Measurements from ENCODE around the gene SIRT7. TPM values are rescaled to one million over a fixed set of nuclear protein-coding genes. Genes with fewer than 3 reads are reported as not detected.
A peak's percentile ranks its signal among the peaks of the same experiment; 100 is the strongest.

Gene SIRT7
- polyA plus RNA-seq, 4 donors: 25.9 to 129 (median 60.4) TPM

- DNase-seq: no peak
- Histone ChIP-seq H3K36me3 (ENCODE audit: control insufficient read depth in 3 of 3, insufficient read depth in 2 of 3, low read depth in 1 of 3, low read length in 3 of 3) (peaks cover 0 to 69% (median 8%) of the 10 kb centered on the region in 3 donors), H3K27ac (ENCODE audit: low read depth in 1 of 3, low read length in 2 of 3) (no peak overlapping the region), H3K9me3 (ENCODE audit: control insufficient read depth in 2 of 2, insufficient read depth in 1 of 2, low read depth in 1 of 2, low read length in 1 of 2) (no peaks in the 10 kb centered on the region), H3K27me3 (ENCODE audit: control insufficient read depth in 3 of 3, insufficient read depth in 3 of 3, low read length in 3 of 3) (no peaks in the 10 kb centered on the region), H3K4me1 (ENCODE audit: control insufficient read depth in 3 of 3, insufficient read depth in 2 of 3, low read depth in 1 of 3, low read length in 2 of 3) (peaks cover under 1 to 2% (median 1%) of the 10 kb centered on the region in 3 donors), H3K4me3 (ENCODE audit: low read depth in 1 of 3, low read length in 3 of 3) (no peak overlapping the region)
- 92 to 95% (median 94%) methylated on average over 10 to 11 of the region's 11 CpGs for WGBS, 3 donors
- no peak for FAIRE-seq
Measured at GRCh38 chr17:81895400-81895799, 22.6 kb downstream of the SIRT7 start.

- peak overlapping the region; percentile 66 to 98 (median 97) for H3K4me3 ChIP-seq (ENCODE audit: low read depth in 1 of 3, low read length in 3 of 3)
- H3K36me3 ChIP-seq (ENCODE audit: control insufficient read depth in 3 of 3, insufficient read depth in 2 of 3, low read depth in 1 of 3, low read length in 3 of 3): peaks cover 12 to 69% (median 20%) of the 10 kb centered on the region in 3 donors
- H3K27ac ChIP-seq (ENCODE audit: low read depth in 1 of 3, low read length in 2 of 3): peak overlapping the region in 2 of 3 donors; percentile 61 to 99
- no peaks in the 10 kb centered on the region for H3K27me3 ChIP-seq (ENCODE audit: control insufficient read depth in 3 of 3, insufficient read depth in 3 of 3, low read length in 3 of 3)
- FAIRE-seq: no peak
- no peaks in the 10 kb centered on the region for H3K9me3 ChIP-seq (ENCODE audit: control insufficient read depth in 2 of 2, insufficient read depth in 1 of 2, low read depth in 1 of 2, low read length in 1 of 2)
- 1% methylated on average over 21 to 40 of the region's 40 CpGs for WGBS, 3 donors
- peaks cover 3 to 12% (median 4%) of the 10 kb centered on the region in 3 donors for H3K4me1 ChIP-seq (ENCODE audit: control insufficient read depth in 3 of 3, insufficient read depth in 2 of 3, low read depth in 1 of 3, low read length in 2 of 3)
- DNase-seq: no peak
Measured at GRCh38 chr17:81891303-81891552, 26.7 kb downstream of the SIRT7 start.

GRCh38 chr17:81890447-81891302 is 27.3 kb downstream of the SIRT7 start:
- peak in 1 of 2 donors; percentile 54 for DNase-seq
- 4 to 7% (median 5%) methylated on average over 54 to 69 of the region's 69 CpGs for WGBS, 3 donors

GRCh38 chr17:81889602-81890001 is 28.4 kb downstream of the SIRT7 start:
- Histone ChIP-seq H3K9me3 (ENCODE audit: control insufficient read depth in 2 of 2, insufficient read depth in 1 of 2, low read depth in 1 of 2, low read length in 1 of 2) (no peaks in the 10 kb centered on the region), H3K27ac (ENCODE audit: low read depth in 1 of 3, low read length in 2 of 3) (no peak overlapping the region), H3K36me3 (ENCODE audit: control insufficient read depth in 3 of 3, insufficient read depth in 2 of 3, low read depth in 1 of 3, low read length in 3 of 3) (peaks cover 15 to 71% (median 18%) of the 10 kb centered on the region in 3 donors), H3K4me1 (ENCODE audit: control insufficient read depth in 3 of 3, insufficient read depth in 2 of 3, low read depth in 1 of 3, low read length in 2 of 3) (peaks cover 3 to 12% (median 4%) of the 10 kb centered on the region in 3 donors), H3K4me3 (ENCODE audit: low read depth in 1 of 3, low read length in 3 of 3) (no peak overlapping the region), H3K27me3 (ENCODE audit: control insufficient read depth in 3 of 3, insufficient read depth in 3 of 3, low read length in 3 of 3) (no peaks in the 10 kb centered on the region)
- DNase-seq (no peak), FAIRE-seq (no peak)
- WGBS, 3 donors: 89 to 96% (median 93%) methylated on average over 9 of the region's 9 CpGs

More at GRCh38 chr17:81890447-81891302, 27.3 kb downstream of the SIRT7 start:
- peak overlapping the region; percentile 61 to 99 (median 62) for H3K27ac ChIP-seq (ENCODE audit: low read depth in 1 of 3, low read length in 2 of 3)
- peak overlapping the region; percentile 66 to 98 (median 97) for H3K4me3 ChIP-seq (ENCODE audit: low read depth in 1 of 3, low read length in 3 of 3)
- no peaks in the 10 kb centered on the region for H3K27me3 ChIP-seq (ENCODE audit: control insufficient read depth in 3 of 3, insufficient read depth in 3 of 3, low read length in 3 of 3)
- H3K9me3 ChIP-seq (ENCODE audit: control insufficient read depth in 2 of 2, insufficient read depth in 1 of 2, low read depth in 1 of 2, low read length in 1 of 2): no peaks in the 10 kb centered on the region
- H3K36me3 ChIP-seq (ENCODE audit: control insufficient read depth in 3 of 3, insufficient read depth in 2 of 3, low read depth in 1 of 3, low read length in 3 of 3): peaks cover 12 to 71% (median 20%) of the 10 kb centered on the region in 3 donors
- FAIRE-seq: no peak
- H3K4me1 ChIP-seq (ENCODE audit: control insufficient read depth in 3 of 3, insufficient read depth in 2 of 3, low read depth in 1 of 3, low read length in 2 of 3): peaks cover 3 to 12% (median 4%) of the 10 kb centered on the region in 3 donors

- 90 to 92% (median 92%) methylated on average over 16 of the region's 16 CpGs for WGBS, 3 donors
- no peaks in the 10 kb centered on the region for H3K9me3 ChIP-seq (ENCODE audit: control insufficient read depth in 2 of 2, insufficient read depth in 1 of 2, low read depth in 1 of 2, low read length in 1 of 2)
- no peak overlapping the region for H3K4me3 ChIP-seq (ENCODE audit: low read depth in 1 of 3, low read length in 3 of 3)
- peaks cover 15 to 71% (median 18%) of the 10 kb centered on the region in 3 donors for H3K36me3 ChIP-seq (ENCODE audit: control insufficient read depth in 3 of 3, insufficient read depth in 2 of 3, low read depth in 1 of 3, low read length in 3 of 3)
- no peak for FAIRE-seq
- DNase-seq: no peak
- H3K4me1 ChIP-seq (ENCODE audit: control insufficient read depth in 3 of 3, insufficient read depth in 2 of 3, low read depth in 1 of 3, low read length in 2 of 3): peaks cover 3 to 12% (median 4%) of the 10 kb centered on the region in 3 donors
- no peak overlapping the region for H3K27ac ChIP-seq (ENCODE audit: low read depth in 1 of 3, low read length in 2 of 3)
- H3K27me3 ChIP-seq (ENCODE audit: control insufficient read depth in 3 of 3, insufficient read depth in 3 of 3, low read length in 3 of 3): no peaks in the 10 kb centered on the region
Measured at GRCh38 chr17:81888988-81889595, 28.9 kb downstream of the SIRT7 start.

GRCh38 chr17:81888105-81888987 is 29.6 kb downstream of the SIRT7 start:
- Histone ChIP-seq H3K4me1 (ENCODE audit: control insufficient read depth in 3 of 3, insufficient read depth in 2 of 3, low read depth in 1 of 3, low read length in 2 of 3) (peaks cover 3 to 12% (median 4%) of the 10 kb centered on the region in 3 donors), H3K36me3 (ENCODE audit: control insufficient read depth in 3 of 3, insufficient read depth in 2 of 3, low read depth in 1 of 3, low read length in 3 of 3) (peaks cover 15 to 71% (median 18%) of the 10 kb centered on the region in 3 donors), H3K27ac (ENCODE audit: low read depth in 1 of 3, low read length in 2 of 3) (no peak overlapping the region), H3K4me3 (ENCODE audit: low read depth in 1 of 3, low read length in 3 of 3) (no peak overlapping the region), H3K27me3 (ENCODE audit: control insufficient read depth in 3 of 3, insufficient read depth in 3 of 3, low read length in 3 of 3) (no peaks in the 10 kb centered on the region), H3K9me3 (ENCODE audit: control insufficient read depth in 2 of 2, insufficient read depth in 1 of 2, low read depth in 1 of 2, low read length in 1 of 2) (no peaks in the 10 kb centered on the region)
- DNase-seq (no peak), FAIRE-seq (no peak)
- WGBS, 3 donors: 95 to 96% (median 95%) methylated on average over 44 of the region's 44 CpGs

- FAIRE-seq (no peak), DNase-seq (no peak)
- H3K4me1 ChIP-seq (ENCODE audit: control insufficient read depth in 3 of 3, insufficient read depth in 2 of 3, low read depth in 1 of 3, low read length in 2 of 3): peaks cover 3 to 12% (median 4%) of the 10 kb centered on the region in 3 donors
- WGBS, 3 donors: 88 to 95% (median 90%) methylated on average over 11 of the region's 11 CpGs
- H3K27ac ChIP-seq (ENCODE audit: low read depth in 1 of 3, low read length in 2 of 3): peak overlapping the region in 1 of 3 donors; percentile 30
- peaks cover 15 to 86% (median 18%) of the 10 kb centered on the region in 3 donors for H3K36me3 ChIP-seq (ENCODE audit: control insufficient read depth in 3 of 3, insufficient read depth in 2 of 3, low read depth in 1 of 3, low read length in 3 of 3)
- H3K27me3 ChIP-seq (ENCODE audit: control insufficient read depth in 3 of 3, insufficient read depth in 3 of 3, low read length in 3 of 3): no peaks in the 10 kb centered on the region
- H3K4me3 ChIP-seq (ENCODE audit: low read depth in 1 of 3, low read length in 3 of 3): no peak overlapping the region
- no peaks in the 10 kb centered on the region for H3K9me3 ChIP-seq (ENCODE audit: control insufficient read depth in 2 of 2, insufficient read depth in 1 of 2, low read depth in 1 of 2, low read length in 1 of 2)
Measured at GRCh38 chr17:81885869-81886548, 32.0 kb downstream of the SIRT7 start.

All from small intestine (tissue), 7 donors.